NT2/D1 (cell line): ENCODE measurements around the gene AKAP9.

Experiments
- DNase-seq: peaks from one replicate; pipeline ENCODE4 v3.0.0-alpha.2; 2011; ENCODE audit warnings: low read depth, low spot score
- H3K27me3 ChIP-seq: 2 replicates; pipeline ENCODE4 v1.6.0; 2011; ENCODE audit warnings: mild to moderate bottlenecking; ENCODE audit not compliant: insufficient read length, insufficient read depth
- H3K36me3 ChIP-seq: 2 replicates; pipeline ENCODE4 v1.6.1; 2011; ENCODE audit warnings: mild to moderate bottlenecking, low read length, mixed read lengths; ENCODE audit not compliant: insufficient read depth, insufficient read length
- H3K4me1 ChIP-seq: 2 replicates; pipeline ENCODE4 v1.5.1; 2011; ENCODE audit not compliant: insufficient read depth, insufficient read length
- H3K4me3 ChIP-seq: 2 replicates; pipeline ENCODE4 v1.5.1; 2011; ENCODE audit warnings: low read depth; ENCODE audit not compliant: insufficient read length
- H3K9ac ChIP-seq: 2 replicates; pipeline ENCODE4 v1.6.0; 2011; ENCODE audit warnings: low read depth; ENCODE audit not compliant: insufficient read length
- H3K9me3 ChIP-seq: 2 replicates; pipeline ENCODE4 v1.5.1; 2011; ENCODE audit warnings: mild to moderate bottlenecking, low read length; ENCODE audit not compliant: insufficient read depth
- SUZ12 ChIP-seq: IDR thresholded peaks from 2 replicates; pipeline ENCODE4 v1.6.1; 2011; ENCODE audit not compliant: insufficient read length, insufficient read depth; ENCODE audit errors: extremely low read depth
- YY1 ChIP-seq: IDR thresholded peaks from 2 replicates; pipeline ENCODE4 v1.6.1; 2011; ENCODE audit not compliant: insufficient read length, insufficient read depth
- ZNF274 ChIP-seq: IDR thresholded peaks from 2 replicates; pipeline ENCODE4 v1.6.1; 2011; ENCODE audit warnings: mild to moderate bottlenecking, low read depth, low read length

The AKAP9 gene

DNA sequence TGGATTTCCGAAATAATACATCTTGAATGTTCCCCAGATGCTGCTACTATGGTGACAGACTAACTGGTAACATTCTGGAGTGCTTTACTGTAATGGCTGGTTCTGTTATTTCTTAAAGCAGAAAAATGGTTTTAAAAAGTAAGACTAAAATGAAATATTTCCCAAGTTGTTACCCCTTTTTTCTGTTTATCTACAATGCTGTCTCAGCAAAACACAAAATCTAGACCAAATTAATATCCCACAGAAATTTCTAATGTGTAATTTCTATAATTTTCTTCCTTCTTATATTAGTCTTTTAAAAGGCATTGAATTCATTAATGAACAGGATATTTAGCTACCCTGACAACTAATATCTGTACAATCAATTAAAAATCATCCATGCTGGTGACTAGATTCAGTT is 41.1 kb upstream of the AKAP9 start:
- no peak for TF ChIP-seq SUZ12
- no peak for TF ChIP-seq YY1
- no peak for TF ChIP-seq ZNF274
- H3K36me3 ChIP-seq = no peaks in the 10 kb centered on the region
- H3K4me3 ChIP-seq = no peak overlapping the region
- DNase-seq = no peak
- no peaks in the 10 kb centered on the region for H3K4me1 ChIP-seq
- H3K27me3 ChIP-seq = no peaks in the 10 kb centered on the region
- H3K9me3 ChIP-seq = no peaks in the 10 kb centered on the region
- no peak overlapping the region for H3K9ac ChIP-seq

DNA sequence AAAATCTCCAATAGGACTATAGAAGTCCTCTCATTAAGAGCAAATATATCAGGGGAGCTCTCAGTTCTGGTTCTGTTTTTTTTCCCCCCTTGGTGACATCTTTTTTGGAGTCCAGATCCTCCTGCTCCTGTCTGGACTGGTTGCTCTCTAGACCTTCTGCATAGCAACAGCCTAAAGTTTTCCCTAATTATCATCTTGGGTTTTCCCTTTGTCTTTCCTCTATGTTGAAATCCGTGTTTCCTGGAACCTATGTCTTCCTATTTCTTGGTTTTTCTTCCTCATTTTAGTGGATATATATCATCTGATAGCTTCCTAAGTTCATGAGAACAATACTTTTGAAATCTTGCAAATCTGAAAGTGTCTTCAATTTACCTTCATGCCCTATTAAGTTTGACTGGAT is 30.5 kb upstream of the AKAP9 start:
- no peak for DNase-seq
- TF ChIP-seq YY1 (no peak), ZNF274 (no peak), SUZ12 (no peak)
- Histone ChIP-seq H3K36me3 (no peaks in the 10 kb centered on the region), H3K4me1 (no peaks in the 10 kb centered on the region), H3K9ac (no peak overlapping the region), H3K4me3 (no peak overlapping the region), H3K27me3 (no peaks in the 10 kb centered on the region), H3K9me3 (peaks cover 10% of the 10 kb centered on the region)

DNA sequence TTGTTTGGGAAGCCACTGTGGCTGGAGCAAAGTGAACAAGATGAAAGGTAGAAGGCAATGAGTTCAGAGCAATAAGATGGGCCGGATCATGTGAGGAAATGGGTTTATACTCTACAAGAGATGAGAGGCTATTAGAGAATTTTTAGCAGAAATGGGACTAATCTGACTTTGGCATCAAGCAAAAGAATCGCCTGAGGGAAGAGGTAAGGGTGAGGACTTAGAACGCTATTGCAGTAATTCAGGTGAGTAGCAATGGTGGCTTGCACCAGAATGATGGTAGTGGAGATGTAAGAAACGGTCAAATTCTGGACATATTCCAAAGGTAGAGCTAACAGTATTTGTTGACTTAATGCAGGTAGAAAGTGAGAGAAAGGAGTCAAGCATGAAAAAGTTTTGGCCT is 29.5 kb upstream of the AKAP9 start:
- H3K36me3 ChIP-seq = no peaks in the 10 kb centered on the region
- H3K27me3 ChIP-seq = no peaks in the 10 kb centered on the region
- H3K4me1 ChIP-seq = no peaks in the 10 kb centered on the region
- peaks cover 10% of the 10 kb centered on the region for H3K9me3 ChIP-seq
- no peak for DNase-seq
- no peak overlapping the region for H3K9ac ChIP-seq
- no peak for TF ChIP-seq SUZ12
- no peak overlapping the region for H3K4me3 ChIP-seq

DNA sequence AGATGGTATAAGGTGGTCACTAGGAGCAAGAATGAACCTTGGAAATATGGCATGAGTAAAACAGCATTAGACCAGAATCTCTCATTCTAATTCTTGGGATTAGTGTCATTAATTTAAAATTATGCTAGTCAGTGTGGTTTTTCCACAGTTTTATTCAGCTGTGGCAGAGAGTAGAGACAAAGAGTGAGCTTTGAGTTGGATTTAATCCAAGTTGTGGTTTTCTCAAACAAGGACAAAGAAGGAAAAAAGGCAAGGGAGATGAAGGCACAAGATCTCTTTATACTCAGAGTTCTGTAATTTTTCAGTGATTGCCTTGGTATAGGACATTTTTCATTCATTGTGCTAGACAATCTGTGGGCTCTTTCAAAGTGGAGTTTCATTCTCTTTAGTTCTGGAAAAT is 28.2 kb upstream of the AKAP9 start:
- TF ChIP-seq SUZ12 = no peak
- TF ChIP-seq YY1 = no peak
- no peak for TF ChIP-seq ZNF274
- H3K36me3 ChIP-seq = no peaks in the 10 kb centered on the region
- H3K9ac ChIP-seq = no peak overlapping the region
- no peaks in the 10 kb centered on the region for H3K4me1 ChIP-seq
- peaks cover 10% of the 10 kb centered on the region for H3K9me3 ChIP-seq
- no peak overlapping the region for H3K4me3 ChIP-seq
- H3K27me3 ChIP-seq = no peaks in the 10 kb centered on the region
- DNase-seq = no peak

DNA sequence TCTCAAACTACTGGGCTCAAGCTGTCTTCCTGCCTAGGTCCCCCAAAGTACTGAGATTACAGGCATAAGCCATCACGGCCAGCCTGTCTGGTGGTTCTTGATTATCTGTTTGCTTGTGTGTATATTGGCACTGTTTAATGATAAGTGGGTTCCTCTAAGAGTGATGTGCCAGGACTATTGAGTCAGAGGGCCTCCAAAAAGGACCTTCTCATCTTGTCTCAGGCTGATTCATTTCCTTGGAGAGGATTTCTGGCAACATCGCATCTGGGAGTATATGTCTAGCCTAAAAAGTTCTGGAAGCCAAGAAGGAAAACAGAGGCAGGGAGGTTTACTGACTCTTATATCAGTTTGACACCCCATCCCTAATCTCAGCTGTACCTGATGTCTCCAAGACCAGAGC is 27.1 kb upstream of the AKAP9 start:
- Histone ChIP-seq H3K4me3 (no peak overlapping the region), H3K27me3 (no peaks in the 10 kb centered on the region), H3K4me1 (no peaks in the 10 kb centered on the region), H3K9me3 (peaks cover 10% of the 10 kb centered on the region), H3K36me3 (no peaks in the 10 kb centered on the region), H3K9ac (no peak overlapping the region)
- TF ChIP-seq SUZ12 = no peak
- DNase-seq = no peak

DNA sequence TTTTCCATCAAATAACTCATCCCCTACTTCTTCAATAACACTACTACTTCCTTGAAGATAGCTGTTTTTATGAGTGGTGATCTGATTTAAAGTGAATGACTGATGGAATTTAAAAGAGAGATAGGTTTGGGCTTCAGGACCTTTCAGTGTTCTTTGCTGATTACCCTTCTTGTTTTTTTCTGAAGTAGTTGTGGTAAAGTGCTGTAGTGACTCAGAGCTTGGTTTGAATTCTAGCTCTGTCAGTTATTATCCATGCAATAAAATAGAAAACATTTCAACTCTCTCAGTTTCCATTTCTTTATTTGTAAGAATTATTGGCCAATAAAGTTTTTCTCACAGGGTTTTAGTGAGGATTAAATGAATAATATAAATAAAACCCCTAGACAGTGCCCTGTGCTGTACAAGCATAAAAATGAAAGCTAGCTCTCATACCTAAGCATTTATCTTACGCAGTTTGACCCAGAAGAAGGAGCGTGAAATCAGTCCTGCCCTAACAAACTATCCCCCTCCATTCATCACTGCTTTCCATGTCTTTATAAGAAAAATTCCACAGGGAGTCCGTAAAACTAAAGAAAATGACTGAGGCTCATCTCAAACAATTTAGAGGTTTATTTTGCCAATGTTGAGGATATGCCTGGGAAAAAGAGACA is 25.1 kb upstream of the AKAP9 start:
- Histone ChIP-seq H3K9me3 (peaks cover 1% of the 10 kb centered on the region; the same call in 1 of the 2 replicates), H3K27me3 (no peaks in the 10 kb centered on the region), H3K4me3 (no peak overlapping the region), H3K9ac (no peak overlapping the region), H3K36me3 (no peaks in the 10 kb centered on the region), H3K4me1 (no peaks in the 10 kb centered on the region)
- TF ChIP-seq YY1 = no peak
- no peak for TF ChIP-seq ZNF274
- no peak for TF ChIP-seq SUZ12
- DNase-seq = no peak

DNA sequence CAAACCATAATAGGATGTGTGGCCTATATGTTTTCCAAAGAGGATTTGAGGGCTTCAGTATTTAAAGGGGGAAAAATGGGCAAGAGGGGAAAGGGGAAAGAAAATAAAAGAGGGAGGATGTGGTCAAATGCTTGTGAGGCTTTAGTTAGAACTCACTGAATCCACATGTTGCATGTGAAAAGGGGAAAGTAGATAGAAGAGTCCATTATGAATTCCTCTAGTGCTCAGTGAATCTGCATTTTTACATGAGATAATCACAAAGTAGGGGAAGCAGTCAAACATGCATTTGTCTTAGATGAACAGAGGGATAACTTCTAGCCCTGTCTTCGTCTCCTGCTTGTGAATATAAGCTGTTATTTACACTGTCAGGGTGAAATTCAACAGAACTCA is 24.6 kb upstream of the AKAP9 start:
- no peak for DNase-seq
- Histone ChIP-seq H3K4me3 (no peak overlapping the region), H3K27me3 (no peaks in the 10 kb centered on the region), H3K9ac (no peak overlapping the region), H3K36me3 (no peaks in the 10 kb centered on the region), H3K4me1 (no peaks in the 10 kb centered on the region), H3K9me3 (no peaks in the 10 kb centered on the region)
- no peak for TF ChIP-seq SUZ12
- TF ChIP-seq YY1 = no peak
- TF ChIP-seq ZNF274 = no peak

DNA sequence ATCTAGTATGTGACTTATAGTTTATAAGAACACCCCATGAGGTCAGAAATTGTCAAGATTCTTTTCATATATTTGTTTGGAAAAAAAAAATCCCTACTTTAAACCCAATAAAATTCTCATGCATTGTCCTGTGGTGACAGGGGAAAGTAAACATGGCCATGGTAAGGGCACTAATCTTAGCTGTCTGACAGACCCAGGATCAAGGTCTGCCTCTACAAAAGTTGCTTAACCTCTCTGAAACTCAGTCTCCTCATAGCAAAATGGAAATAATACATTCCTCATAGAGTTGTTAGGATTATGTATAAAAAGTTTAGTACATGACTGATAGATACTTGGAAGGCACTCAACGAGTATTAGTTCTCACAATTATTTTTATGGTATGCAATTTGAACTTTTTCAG is 22.3 kb upstream of the AKAP9 start:
- no peak for DNase-seq
- H3K4me3 ChIP-seq = no peak overlapping the region
- no peaks in the 10 kb centered on the region for H3K36me3 ChIP-seq
- no peak overlapping the region for H3K9ac ChIP-seq
- no peaks in the 10 kb centered on the region for H3K27me3 ChIP-seq
- no peaks in the 10 kb centered on the region for H3K4me1 ChIP-seq
- TF ChIP-seq YY1 = no peak
- no peak for TF ChIP-seq SUZ12
- no peak for TF ChIP-seq ZNF274
- no peaks in the 10 kb centered on the region for H3K9me3 ChIP-seq
